Parathyroid adenoma (tissue), 2 donors: ENCODE data around the gene ST6GAL1.

ENCODE experiments used
- H2AFZ ChIP-seq: fragments of 300-600 bp; sonication (generic); one replicate; pipeline ENCODE4 v1.7.0; 2017; ENCODE audit warnings: antibody characterized with exemption, mild to moderate bottlenecking
- H3K27ac ChIP-seq: fragments of 300-600 bp; sonication (generic); one replicate; pipeline ENCODE4 v1.7.0; 2017
- H3K27me3 ChIP-seq: fragments of 300-600 bp; sonication (generic); one replicate; pipeline ENCODE4 v1.7.0; 2017; ENCODE audit warnings: low read length; ENCODE audit not compliant: control insufficient read depth, insufficient read depth
- H3K36me3 ChIP-seq: fragments of 300-600 bp; sonication (generic); one replicate; pipeline ENCODE4 v1.7.0; 2017; ENCODE audit warnings: low read length; ENCODE audit not compliant: control insufficient read depth, insufficient read depth
- H3K4me1 ChIP-seq: fragments of 300-600 bp; sonication (generic); one replicate; pipeline ENCODE4 v1.7.0; 2017; ENCODE audit warnings: control low read depth
- H3K4me2 ChIP-seq: fragments of 300-600 bp; sonication (generic); one replicate; pipeline ENCODE4 v1.7.0; 2017; ENCODE audit warnings: low read length
- H3K4me3 ChIP-seq: fragments of 300-600 bp; sonication (generic); one replicate; pipeline ENCODE4 v1.7.0; 2017; ENCODE audit warnings: low read depth, low read length
- H3K79me2 ChIP-seq: fragments of 300-600 bp; sonication (generic); one replicate; pipeline ENCODE4 v1.7.0; 2017; ENCODE audit warnings: control low read depth
- H3K9ac ChIP-seq: fragments of 300-600 bp; sonication (generic); one replicate; pipeline ENCODE4 v1.7.0; 2017; ENCODE audit warnings: mild to moderate bottlenecking
- H3K9me3 ChIP-seq: fragments of 300-600 bp; sonication (generic); one replicate; pipeline ENCODE4 v1.7.0; 2017; ENCODE audit warnings: low read length; ENCODE audit not compliant: control insufficient read depth
- TF ChIP-seq, protein P1 (sequence below): fragments of 300-600 bp; sonication (generic); IDR thresholded peaks from one replicate; pipeline ENCODE4 v1.7.0; 2017; ENCODE audit warnings: antibody characterized with exemption, mild to moderate bottlenecking
- donor health status: primary hyperparathyroidism.

Gene ST6GAL1

DNA sequence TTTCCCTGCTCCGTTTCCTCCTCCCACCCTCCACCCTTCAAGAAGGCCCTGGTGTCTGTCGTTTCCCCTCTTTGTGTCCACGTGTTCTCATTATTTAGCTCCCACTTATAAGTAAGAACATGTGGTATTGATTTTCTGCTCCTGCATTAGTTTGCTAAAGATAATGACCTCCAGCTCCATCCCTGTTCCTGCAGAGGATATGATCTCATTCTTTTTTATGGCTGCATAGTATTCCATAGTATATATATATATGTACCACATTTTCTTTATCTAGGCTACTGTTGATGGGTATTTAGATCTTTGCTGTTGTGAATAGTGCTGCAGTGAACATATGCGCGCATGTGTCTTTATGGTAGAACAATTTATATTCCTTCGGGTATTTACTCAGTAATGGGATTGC, 4.8 kb downstream of the ST6GAL1 start:
- Histone ChIP-seq H3K9ac (no peak overlapping the region), H3K27me3 (no peaks in the 10 kb centered on the region), H3K4me1 (no peaks in the 10 kb centered on the region), H3K79me2 (peaks cover 20% of the 10 kb centered on the region), H3K4me3 (no peak overlapping the region), H3K4me2 (no peak overlapping the region), H3K36me3 (no peaks in the 10 kb centered on the region), H3K27ac (no peak overlapping the region), H3K9me3 (no peaks in the 10 kb centered on the region), H2AFZ (no peak overlapping the region)
- TF ChIP-seq, protein P1, sequence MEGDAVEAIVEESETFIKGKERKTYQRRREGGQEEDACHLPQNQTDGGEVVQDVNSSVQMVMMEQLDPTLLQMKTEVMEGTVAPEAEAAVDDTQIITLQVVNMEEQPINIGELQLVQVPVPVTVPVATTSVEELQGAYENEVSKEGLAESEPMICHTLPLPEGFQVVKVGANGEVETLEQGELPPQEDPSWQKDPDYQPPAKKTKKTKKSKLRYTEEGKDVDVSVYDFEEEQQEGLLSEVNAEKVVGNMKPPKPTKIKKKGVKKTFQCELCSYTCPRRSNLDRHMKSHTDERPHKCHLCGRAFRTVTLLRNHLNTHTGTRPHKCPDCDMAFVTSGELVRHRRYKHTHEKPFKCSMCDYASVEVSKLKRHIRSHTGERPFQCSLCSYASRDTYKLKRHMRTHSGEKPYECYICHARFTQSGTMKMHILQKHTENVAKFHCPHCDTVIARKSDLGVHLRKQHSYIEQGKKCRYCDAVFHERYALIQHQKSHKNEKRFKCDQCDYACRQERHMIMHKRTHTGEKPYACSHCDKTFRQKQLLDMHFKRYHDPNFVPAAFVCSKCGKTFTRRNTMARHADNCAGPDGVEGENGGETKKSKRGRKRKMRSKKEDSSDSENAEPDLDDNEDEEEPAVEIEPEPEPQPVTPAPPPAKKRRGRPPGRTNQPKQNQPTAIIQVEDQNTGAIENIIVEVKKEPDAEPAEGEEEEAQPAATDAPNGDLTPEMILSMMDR: no peak

DNA sequence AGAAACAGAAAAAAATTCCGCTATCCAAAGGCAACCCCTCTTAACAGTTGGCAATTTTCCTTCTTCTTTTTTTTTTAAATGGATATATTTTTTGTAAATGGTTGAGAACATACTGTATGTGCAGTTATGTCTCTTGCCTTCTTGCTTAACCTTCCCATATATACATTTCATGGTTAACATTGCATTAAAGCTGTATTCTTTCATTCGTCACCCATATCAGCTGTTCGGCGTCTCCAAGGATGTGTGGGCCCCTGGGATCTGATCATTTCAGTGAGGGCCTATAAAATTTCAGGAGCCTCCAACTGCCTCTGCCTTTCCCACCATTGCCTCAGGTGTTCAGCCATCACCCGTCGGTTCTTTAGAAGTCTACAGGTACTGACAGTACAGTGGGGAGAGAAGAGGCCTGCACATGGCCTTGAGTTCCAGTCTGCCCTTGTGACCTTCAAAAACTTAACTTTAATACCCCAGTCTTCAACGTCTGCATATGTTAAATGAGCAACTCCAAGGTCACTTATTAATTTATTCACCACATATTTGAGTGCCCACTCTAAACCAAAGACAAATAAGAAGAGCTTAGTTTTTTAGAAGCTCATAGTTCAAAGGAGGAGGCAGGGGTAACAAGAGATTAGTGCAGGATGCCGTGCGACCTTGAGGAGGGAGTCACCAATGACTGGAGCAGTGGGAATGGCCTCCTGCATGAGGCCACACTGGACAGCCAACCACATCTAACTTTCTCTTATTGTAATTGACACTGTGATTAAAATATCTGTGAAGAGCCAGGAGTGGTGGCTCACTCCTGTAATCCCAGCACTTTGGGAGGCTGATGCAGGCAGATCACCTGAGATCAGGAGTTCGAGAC, 6.9 kb downstream of the ST6GAL1 start:
- Histone ChIP-seq H2AFZ (no peak overlapping the region), H3K79me2 (peaks cover 20% of the 10 kb centered on the region), H3K36me3 (no peaks in the 10 kb centered on the region), H3K4me2 (no peak overlapping the region), H3K27me3 (no peaks in the 10 kb centered on the region), H3K27ac (no peak overlapping the region), H3K4me1 (no peaks in the 10 kb centered on the region), H3K9me3 (no peaks in the 10 kb centered on the region), H3K9ac (no peak overlapping the region), H3K4me3 (no peak overlapping the region)
- TF ChIP-seq, protein P1: no peak

DNA sequence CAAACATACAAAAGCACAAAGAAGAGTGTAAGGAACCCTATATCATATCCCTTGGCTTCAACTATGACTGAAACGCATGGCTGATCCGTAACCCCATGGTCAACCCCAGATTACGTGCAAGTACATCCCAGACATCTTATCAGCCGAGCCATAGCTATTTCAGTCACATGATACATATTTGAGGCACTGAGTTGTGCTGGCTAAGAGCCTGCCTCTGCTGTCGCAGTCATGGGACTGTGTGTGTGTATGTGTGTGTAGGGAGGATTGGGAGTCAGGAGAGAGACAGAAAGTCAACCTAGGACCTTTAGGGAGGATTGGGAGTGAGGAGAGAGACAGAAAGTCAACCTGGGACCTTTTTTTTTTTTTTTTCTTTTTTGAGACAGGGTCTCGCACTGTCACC, 8.4 kb downstream of the ST6GAL1 start:
- no peak overlapping the region for H3K4me3 ChIP-seq
- H3K9me3 ChIP-seq: no peaks in the 10 kb centered on the region
- H2AFZ ChIP-seq: no peak overlapping the region
- no peaks in the 10 kb centered on the region for H3K36me3 ChIP-seq
- H3K79me2 ChIP-seq: peaks cover 18% of the 10 kb centered on the region
- TF ChIP-seq, protein P1: no peak
- H3K9ac ChIP-seq: no peak overlapping the region
- no peaks in the 10 kb centered on the region for H3K27me3 ChIP-seq
- no peak overlapping the region for H3K27ac ChIP-seq
- H3K4me2 ChIP-seq: no peak overlapping the region
- H3K4me1 ChIP-seq: no peaks in the 10 kb centered on the region

DNA sequence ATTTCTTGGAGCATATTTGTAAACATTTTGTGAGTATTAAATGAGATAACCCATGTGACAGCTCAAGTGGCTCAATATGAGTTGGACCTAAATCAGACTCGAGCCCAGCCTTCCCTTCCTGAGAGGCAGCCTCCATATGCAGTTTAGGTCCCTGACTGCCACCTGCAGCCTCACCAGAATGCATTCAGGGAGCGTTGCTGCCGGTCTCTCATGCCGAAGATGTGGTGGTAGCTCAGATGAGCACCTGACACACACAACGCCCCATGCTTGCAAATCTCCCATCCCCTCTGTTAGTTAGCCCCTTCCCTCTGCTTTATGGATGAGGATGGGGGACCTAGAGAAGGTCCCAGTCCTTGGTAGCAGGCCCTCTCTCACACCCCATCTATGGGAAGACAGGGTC, 9.2 kb downstream of the ST6GAL1 start:
- H3K27me3 ChIP-seq: no peaks in the 10 kb centered on the region
- no peak overlapping the region for H3K9ac ChIP-seq
- peaks cover 13% of the 10 kb centered on the region for H3K79me2 ChIP-seq
- no peak overlapping the region for H3K4me2 ChIP-seq
- H3K36me3 ChIP-seq: no peaks in the 10 kb centered on the region
- H3K27ac ChIP-seq: no peak overlapping the region
- no peak overlapping the region for H3K4me3 ChIP-seq
- TF ChIP-seq, protein P1: no peak
- H2AFZ ChIP-seq: no peak overlapping the region
- no peaks in the 10 kb centered on the region for H3K4me1 ChIP-seq
- no peaks in the 10 kb centered on the region for H3K9me3 ChIP-seq

DNA sequence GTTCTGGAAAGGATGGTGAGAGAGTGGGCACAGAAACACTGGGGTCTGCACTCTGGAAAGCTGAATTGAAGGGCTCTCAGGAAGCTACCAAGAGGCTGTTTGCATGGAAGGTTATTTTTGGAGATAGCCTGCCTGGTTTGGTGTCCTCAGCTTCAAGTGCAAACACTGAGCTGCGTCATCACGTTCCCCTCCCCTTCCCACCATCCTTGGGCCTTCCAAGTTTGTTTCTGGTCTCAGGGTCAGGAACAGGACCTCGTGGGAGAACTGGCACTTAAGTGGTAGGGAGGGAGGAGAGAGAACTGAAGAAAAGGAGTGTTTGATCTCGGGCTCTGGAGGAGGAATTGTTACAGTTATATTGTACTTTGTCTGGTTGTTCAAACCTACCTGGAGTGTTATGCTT, 10.6 kb downstream of the ST6GAL1 start:
- H3K36me3 ChIP-seq: no peaks in the 10 kb centered on the region
- no peak overlapping the region for H2AFZ ChIP-seq
- no peaks in the 10 kb centered on the region for H3K4me1 ChIP-seq
- H3K9ac ChIP-seq: no peak overlapping the region
- H3K4me2 ChIP-seq: no peak overlapping the region
- no peaks in the 10 kb centered on the region for H3K9me3 ChIP-seq
- no peak overlapping the region for H3K27ac ChIP-seq
- no peaks in the 10 kb centered on the region for H3K27me3 ChIP-seq
- H3K4me3 ChIP-seq: no peak overlapping the region
- TF ChIP-seq, protein P1: no peak
- H3K79me2 ChIP-seq: peaks cover 8% of the 10 kb centered on the region
